ENCODE data around the gene BNIP5. TPM values are rescaled to one million over a fixed set of nuclear protein-coding genes. Genes with fewer than 3 reads are reported as not detected.

The BNIP5 gene
- total RNA-seq, 4 donors from 2014 or later: not detected

- Histone ChIP-seq H3K9me3 (no peaks in the 10 kb centered on the region), H3K4me3 (no peak overlapping the region), H3K4me1 (no peaks in the 10 kb centered on the region), H3K27ac (no peak overlapping the region), H3K36me3 (no peaks in the 10 kb centered on the region), H3K27me3 (no peaks in the 10 kb centered on the region)
- no peak for TF ChIP-seq CTCF (IDR thresholded peaks at IDR 0.05)
- no peak for DNase-seq
- intact Hi-C loops (cut with DNase I; ENCODE audit: low total_unique reads): no loop called here
Measured at GRCh38 chr6:36313649-36313936, 23.1 kb downstream of the BNIP5 start.

GRCh38 chr6:36312854-36313648, 23.6 kb downstream of the BNIP5 start:
- Histone ChIP-seq H3K27me3 (no peaks in the 10 kb centered on the region), H3K9me3 (no peaks in the 10 kb centered on the region), H3K27ac (no peak overlapping the region), H3K4me3 (no peak overlapping the region), H3K4me1 (no peaks in the 10 kb centered on the region), H3K36me3 (no peaks in the 10 kb centered on the region)
- TF ChIP-seq CTCF (IDR thresholded peaks at IDR 0.05): no peak
- no peak for TF ChIP-seq POLR2A (IDR thresholded peaks at IDR 0.05)
- intact Hi-C loops (cut with DNase I; ENCODE audit: low total_unique reads): no loop called here
- no peak for DNase-seq

GRCh38 chr6:36309900-36310299, 26.8 kb downstream of the BNIP5 start:
- Histone ChIP-seq H3K4me1 (no peaks in the 10 kb centered on the region), H3K27ac (no peak overlapping the region), H3K27me3 (no peaks in the 10 kb centered on the region), H3K36me3 (no peaks in the 10 kb centered on the region), H3K9me3 (no peaks in the 10 kb centered on the region), H3K4me3 (no peak overlapping the region)
- no peak for DNase-seq
- no peak for TF ChIP-seq CTCF (IDR thresholded peaks at IDR 0.05)
- TF ChIP-seq POLR2A (IDR thresholded peaks at IDR 0.05): no peak
- intact Hi-C loops (cut with DNase I; ENCODE audit: low total_unique reads): no loop called here

GRCh38 chr6:36309203-36309602, 27.5 kb downstream of the BNIP5 start:
- Histone ChIP-seq H3K27me3 (no peaks in the 10 kb centered on the region), H3K9me3 (no peaks in the 10 kb centered on the region), H3K36me3 (no peaks in the 10 kb centered on the region), H3K4me3 (no peak overlapping the region), H3K4me1 (no peaks in the 10 kb centered on the region), H3K27ac (no peak overlapping the region)
- no peak for DNase-seq
- TF ChIP-seq CTCF (IDR thresholded peaks at IDR 0.05) (no peak), POLR2A (IDR thresholded peaks at IDR 0.05) (no peak)
- intact Hi-C loops (cut with DNase I; ENCODE audit: low total_unique reads): no loop called here

- Histone ChIP-seq H3K9me3 (no peaks in the 10 kb centered on the region), H3K27ac (no peak overlapping the region), H3K36me3 (no peaks in the 10 kb centered on the region), H3K4me1 (no peaks in the 10 kb centered on the region), H3K4me3 (no peak overlapping the region), H3K27me3 (no peaks in the 10 kb centered on the region)
- intact Hi-C loops (cut with DNase I; ENCODE audit: low total_unique reads): no loop called here
- TF ChIP-seq POLR2A (IDR thresholded peaks at IDR 0.05): no peak
- TF ChIP-seq CTCF (IDR thresholded peaks at IDR 0.05): no peak
- DNase-seq: no peak
Measured at GRCh38 chr6:36308514-36308913, 28.2 kb downstream of the BNIP5 start.
